ENCODE results near the gene DPH6. TPM values are rescaled to one million over a fixed set of nuclear protein-coding genes. Genes with fewer than 3 reads are reported as not detected.

DPH6 gene
- total RNA-seq, 1 donor from 2014 or later = 30.2 TPM

GRCh38 chr15:35321926-35322325 is 224.0 kb downstream of the DPH6 start:
- intact Hi-C loops (cut with DNase I) = no loop called here
- H3K36me3 ChIP-seq = no peaks in the 10 kb centered on the region
- no peaks in the 10 kb centered on the region for H3K9me3 ChIP-seq
- H3K27ac ChIP-seq = no peak overlapping the region
- H3K4me1 ChIP-seq = no peaks in the 10 kb centered on the region
- no peaks in the 10 kb centered on the region for H3K27me3 ChIP-seq
- no peak for TF ChIP-seq POLR2AphosphoS5 (IDR thresholded peaks at IDR 0.05; ENCODE audit: insufficient read depth in 1 of 2, low read depth in 1 of 2)
- no peak for DNase-seq (ENCODE audit: extremely low spot score in 2 of 2)
- H3K4me3 ChIP-seq = no peak overlapping the region

DNA sequence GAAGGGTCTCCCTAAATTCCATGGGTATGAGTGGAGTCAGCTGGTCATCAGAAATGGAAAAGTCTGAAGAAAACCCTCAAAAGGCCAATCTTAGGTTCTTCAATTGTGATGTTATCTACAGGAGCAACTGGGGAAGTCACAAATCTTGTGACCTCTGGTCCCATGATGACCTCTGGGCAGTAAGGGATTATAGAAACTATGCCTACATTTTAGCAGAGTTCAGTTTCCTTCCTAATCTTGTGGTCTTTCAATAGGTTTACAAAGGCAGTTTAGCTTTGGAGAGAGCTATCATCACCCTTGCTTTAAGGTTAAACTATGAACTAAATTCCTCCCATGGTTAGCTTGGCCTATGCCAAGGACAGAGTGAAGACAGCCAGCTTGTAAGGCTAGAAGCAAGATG is 225.1 kb downstream of the DPH6 start:
- DNase-seq (ENCODE audit: extremely low spot score in 2 of 2) = no peak
- H3K4me3 ChIP-seq = no peak overlapping the region
- H3K36me3 ChIP-seq = no peaks in the 10 kb centered on the region
- no peaks in the 10 kb centered on the region for H3K4me1 ChIP-seq
- TF ChIP-seq POLR2AphosphoS5 (IDR thresholded peaks at IDR 0.05; ENCODE audit: insufficient read depth in 1 of 2, low read depth in 1 of 2) (no peak), POLR2A (IDR thresholded peaks at IDR 0.05) (no peak)
- TF ChIP-seq, protein P1, sequence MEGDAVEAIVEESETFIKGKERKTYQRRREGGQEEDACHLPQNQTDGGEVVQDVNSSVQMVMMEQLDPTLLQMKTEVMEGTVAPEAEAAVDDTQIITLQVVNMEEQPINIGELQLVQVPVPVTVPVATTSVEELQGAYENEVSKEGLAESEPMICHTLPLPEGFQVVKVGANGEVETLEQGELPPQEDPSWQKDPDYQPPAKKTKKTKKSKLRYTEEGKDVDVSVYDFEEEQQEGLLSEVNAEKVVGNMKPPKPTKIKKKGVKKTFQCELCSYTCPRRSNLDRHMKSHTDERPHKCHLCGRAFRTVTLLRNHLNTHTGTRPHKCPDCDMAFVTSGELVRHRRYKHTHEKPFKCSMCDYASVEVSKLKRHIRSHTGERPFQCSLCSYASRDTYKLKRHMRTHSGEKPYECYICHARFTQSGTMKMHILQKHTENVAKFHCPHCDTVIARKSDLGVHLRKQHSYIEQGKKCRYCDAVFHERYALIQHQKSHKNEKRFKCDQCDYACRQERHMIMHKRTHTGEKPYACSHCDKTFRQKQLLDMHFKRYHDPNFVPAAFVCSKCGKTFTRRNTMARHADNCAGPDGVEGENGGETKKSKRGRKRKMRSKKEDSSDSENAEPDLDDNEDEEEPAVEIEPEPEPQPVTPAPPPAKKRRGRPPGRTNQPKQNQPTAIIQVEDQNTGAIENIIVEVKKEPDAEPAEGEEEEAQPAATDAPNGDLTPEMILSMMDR (IDR thresholded peaks at IDR 0.05) = no peak
- intact Hi-C loops (cut with DNase I) = no loop called here
- no peaks in the 10 kb centered on the region for H3K9me3 ChIP-seq
- H3K27ac ChIP-seq = no peak overlapping the region
- no peaks in the 10 kb centered on the region for H3K27me3 ChIP-seq

Small RNA genes lying within 50 kb of the gene (microRNA-seq; reads per million reads assigned to microRNA genes)
- not detected for gene MIR3942 (ENCODE audit: borderline number of aligned reads, borderline replicate concordance)

Small RNA genes lying within 50 kb of the gene (small RNA-seq; reads per million reads assigned to genes)
- not detected for gene AC019288.1
- not detected for gene MIR3942

Data from vagina (tissue), 2 donors.